Epithelial cell of umbilical artery (primary cell): Measurements from ENCODE around the gene GFM2. TPM values are rescaled to one million over a fixed set of nuclear protein-coding genes. Genes with fewer than 3 reads are reported as not detected.

Experiments used
- total RNA-seq: library from RNA; depleted of rRNA; stranded (reverse); fragments of >200 nt; gene quantifications from 2 replicates; pipeline ENCODE4 v1.2.3, GENCODE V29; 2014

GFM2 gene
- total RNA-seq = 39.0 and 59.6 TPM in 2 replicates

GRCh38 chr5:74766849-74767578 is at the start of gene GFM2, which contains the start of gene NSA2:
Gene GFM2, minus strand, starts transcription at chr5:74767117. Its CDS starts 3,375 bp downstream, at chr5:74763742.
Gene NSA2, plus strand, starts transcription at chr5:74767249. Its CDS starts 112 bp downstream, at chr5:74767361.

GRCh38 chr5:74684900-74685851 is 81.7 kb downstream of the GFM2 start, which contains the start of gene HEXB:
Gene HEXB, plus strand, starts transcription at chr5:74685233. Its CDS starts 28 bp downstream, at chr5:74685261.

Other genes starting within 250 kb of the GFM2 start
- gene ENC1, start 126.4 kb downstream of the GFM2 start, total RNA-seq = 42.7 and 141 TPM in 2 replicates
- 144 and 176 TPM in 2 replicates for gene HEXB, start 81.9 kb downstream of the GFM2 start, total RNA-seq
- 91.9 and 170 TPM in 2 replicates for gene NSA2, start 132 bp upstream of the GFM2 start, total RNA-seq
- gene FAM169A, start 99.3 kb upstream of the GFM2 start, total RNA-seq = under 0.01 and 0.30 TPM in 2 replicates